Hematopoietic multipotent progenitor cell treated with erythropoietin and hydrocortisone succinate and interleukin-3 and kit ligand, for 6 days (in vitro differentiated cells): ENCODE measurements around the gene CCDC170.
"Not testable (repeated sequence)": the region's sequence is repeated elsewhere in the genome, so short reads cannot be mapped to it uniquely, and the experiment has no call there.

Source experiments
- DNase-seq: peaks from one replicate; pipeline ENCODE4 v3.0.0-alpha.2; 2015

Gene CCDC170

DNA sequence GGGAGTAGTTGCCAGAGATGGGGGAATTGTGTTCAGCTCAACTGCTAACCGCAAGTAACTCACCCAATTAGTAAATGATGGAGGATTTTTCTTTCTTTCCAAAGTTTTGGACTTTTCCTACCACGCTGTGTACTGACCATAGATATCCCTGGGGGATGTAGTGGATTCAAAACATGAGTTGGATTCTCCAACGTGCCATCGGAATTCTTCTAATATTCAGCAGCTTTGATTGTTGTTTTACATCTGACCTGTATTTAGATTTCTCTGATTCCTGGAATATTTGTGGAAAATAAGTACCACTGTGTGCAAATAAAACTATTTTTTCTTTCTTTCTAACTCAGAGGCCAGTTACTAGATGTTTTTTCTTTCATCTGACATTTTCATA is 1.1 kb downstream of the CCDC170 start:
- no peak for DNase-seq

DNA sequence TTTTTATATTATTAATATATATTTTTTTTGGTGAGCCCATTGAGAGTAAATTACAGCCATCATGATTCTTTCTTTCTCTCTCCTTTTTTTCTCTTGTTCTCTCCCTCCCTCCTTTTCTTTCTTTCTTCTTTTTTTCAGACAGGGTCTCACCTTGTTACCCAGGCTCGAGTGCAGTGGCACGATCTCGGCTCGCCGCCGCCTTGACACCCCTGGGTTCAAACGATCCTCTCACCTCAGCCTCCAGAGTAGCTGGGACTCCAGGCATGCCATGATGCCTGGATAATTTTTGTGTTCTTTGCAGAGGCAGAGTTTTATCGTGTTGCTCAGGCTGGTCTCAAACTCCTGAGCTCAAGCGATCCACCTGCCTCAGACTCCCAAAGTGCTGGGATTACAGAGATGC is 1.6 kb downstream of the CCDC170 start:
- DNase-seq = no peak

DNA sequence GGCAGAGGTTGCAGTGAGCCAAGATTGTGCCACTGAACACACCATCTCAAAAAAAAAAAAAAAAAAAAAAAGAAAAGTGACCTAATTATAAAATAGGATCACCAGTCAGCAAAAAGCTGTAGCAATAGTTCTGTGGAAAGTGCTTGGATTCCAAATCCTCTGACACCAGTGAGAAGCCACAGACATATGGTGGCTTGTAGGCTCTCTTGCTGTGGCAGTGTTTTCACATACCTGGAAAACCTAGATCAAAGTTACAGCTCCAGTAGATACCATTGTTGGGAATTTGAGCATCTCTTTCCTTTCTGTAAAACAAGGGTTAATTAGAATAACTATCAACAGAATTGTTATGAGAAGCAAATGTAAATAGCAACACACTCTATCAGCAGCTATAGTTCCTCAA is 4.1 kb downstream of the CCDC170 start:
- DNase-seq = peak; percentile 28

DNA sequence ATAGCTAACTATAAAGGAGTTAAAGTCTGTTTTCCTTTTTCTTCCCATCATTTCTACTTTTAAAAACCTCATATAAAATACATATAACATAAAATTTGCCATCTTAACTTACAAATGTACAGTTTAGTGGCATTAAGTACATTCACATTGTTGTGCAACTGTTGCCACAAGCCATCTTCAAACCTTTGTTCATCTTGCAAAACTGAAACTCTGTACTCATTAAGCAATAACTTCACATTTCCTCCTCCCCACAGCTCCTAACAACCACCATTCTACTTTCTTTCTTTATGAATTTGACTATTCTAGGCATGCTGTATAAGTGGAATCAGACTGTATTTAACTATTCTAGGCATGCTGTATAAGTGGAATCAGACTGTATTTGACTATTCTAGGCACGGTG is 4.5 kb downstream of the CCDC170 start:
- DNase-seq = peak; percentile 69

DNA sequence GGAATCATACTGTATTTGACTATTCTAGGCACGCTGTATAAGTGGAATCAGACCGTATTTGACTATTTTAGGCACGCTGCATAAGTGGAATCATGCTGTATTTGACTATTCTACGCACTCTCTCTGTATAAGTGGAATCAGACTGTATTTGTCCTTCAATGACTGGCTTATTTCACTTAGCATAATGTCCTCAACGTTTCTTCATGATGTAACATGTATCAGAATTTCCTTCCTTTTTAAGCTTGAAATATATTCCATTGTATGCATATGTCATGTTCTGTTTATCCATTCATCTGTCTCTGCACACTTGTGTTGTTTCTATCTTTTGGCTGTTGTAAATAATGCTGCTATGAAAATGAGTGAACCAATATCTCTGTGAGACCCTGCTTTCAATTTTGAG is 5.7 kb downstream of the CCDC170 start:
- no peak for DNase-seq

DNA sequence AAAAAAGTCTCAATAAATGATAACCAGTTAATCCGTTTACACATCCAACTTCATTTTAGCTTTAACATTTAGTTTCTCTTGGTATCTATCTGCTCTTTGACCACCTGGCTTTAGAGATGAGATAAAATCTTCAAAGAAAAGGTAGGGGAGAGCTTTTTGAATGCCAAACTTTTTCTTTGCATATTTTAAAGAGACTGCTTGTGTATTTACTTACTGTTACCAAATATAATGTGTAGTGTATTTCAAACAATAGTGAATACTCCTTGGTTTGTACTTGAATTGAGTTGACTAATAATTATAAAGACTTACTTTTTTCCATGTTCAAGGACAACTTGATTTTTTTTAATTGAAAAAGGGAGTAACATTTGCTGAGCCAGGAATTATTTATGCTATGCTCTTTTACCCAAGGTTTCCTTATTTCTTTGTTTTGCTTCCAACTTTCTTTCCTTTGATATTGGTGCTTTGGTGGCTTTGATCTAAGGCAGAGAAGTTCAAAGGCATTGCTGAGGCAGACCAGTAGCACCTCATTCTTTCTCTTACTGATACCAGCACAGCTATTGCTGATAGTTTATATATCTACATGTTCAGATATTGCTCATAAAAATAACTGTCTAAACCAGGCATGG is 7.8 kb downstream of the CCDC170 start:
- no peak for DNase-seq

DNA sequence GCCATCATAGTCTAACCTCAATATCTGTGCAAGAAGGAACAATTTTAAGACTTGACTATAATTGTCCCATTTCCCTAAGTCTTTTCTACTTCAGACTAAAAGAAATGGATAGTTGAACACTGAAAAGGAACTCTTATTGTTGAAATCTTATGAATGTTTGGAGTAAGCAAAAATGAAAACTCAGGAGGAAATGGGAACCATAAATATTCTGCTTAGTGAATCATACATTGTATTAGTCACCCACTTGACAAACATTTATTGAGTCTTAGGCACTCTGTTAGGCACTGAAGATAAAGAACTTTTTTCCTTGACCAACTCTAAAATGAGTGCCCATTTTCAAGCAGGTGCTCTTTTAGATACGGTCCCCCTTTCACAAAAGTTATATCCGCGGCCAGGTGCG is 8.7 kb downstream of the CCDC170 start:
- DNase-seq = no peak

DNA sequence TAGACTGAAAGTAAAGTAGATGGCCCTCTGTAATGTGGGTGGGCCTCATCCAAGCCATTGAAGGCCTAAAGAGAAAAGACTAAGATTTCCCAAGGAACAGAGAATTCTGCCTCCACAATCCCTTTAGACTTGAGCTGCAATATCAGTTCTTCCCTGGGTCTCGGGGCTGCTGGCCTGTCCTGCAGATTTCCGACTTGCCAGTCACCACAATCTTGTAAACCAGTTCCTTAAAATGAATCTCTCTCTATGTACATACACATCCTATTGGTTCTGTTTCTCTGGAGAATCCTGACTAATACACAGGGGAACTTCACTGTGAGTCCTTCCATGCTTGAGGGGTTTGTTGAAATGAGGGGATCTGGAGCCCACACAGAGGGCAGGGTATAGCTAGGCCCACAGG is 12.9 kb downstream of the CCDC170 start:
- DNase-seq = no peak

DNA sequence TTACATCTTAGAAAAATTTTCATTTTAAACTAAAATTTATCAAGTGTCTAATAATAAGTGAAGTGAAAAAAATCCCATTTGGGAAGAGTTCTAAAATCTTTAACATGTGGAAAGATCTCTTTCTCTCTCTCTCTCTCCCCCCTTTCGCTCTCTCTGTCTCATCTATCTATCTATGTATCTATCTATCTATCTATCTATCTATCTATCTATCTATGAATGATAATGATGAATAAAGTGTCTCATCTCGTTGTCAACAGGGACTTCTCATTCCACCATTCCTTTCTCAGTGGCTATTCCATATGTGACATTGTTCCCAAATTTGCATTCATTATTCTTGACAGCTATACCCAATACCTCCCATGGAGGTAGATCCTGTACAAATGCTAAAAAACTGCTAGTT is 15.2 kb downstream of the CCDC170 start:
- DNase-seq = no peak

DNA sequence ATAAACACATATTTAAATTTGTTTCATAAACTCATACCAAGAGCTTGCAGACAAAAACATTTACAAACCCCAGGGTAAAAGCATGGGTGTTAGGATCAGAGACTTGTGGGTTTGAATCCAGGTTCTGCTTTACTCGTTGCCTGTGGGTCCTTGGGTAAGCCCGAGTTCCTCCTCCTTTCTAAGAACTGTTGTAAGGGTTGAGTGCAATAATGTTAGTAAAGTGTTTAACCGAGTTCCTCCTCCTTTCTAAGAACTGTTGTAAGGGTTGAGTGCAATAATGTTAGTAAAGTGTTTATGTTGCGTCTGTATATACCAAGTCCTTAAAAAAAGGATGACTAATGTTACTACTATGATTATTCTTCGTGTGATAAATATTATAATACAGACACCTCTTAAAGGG is 18.7 kb downstream of the CCDC170 start:
- DNase-seq = peak; percentile 69

DNA sequence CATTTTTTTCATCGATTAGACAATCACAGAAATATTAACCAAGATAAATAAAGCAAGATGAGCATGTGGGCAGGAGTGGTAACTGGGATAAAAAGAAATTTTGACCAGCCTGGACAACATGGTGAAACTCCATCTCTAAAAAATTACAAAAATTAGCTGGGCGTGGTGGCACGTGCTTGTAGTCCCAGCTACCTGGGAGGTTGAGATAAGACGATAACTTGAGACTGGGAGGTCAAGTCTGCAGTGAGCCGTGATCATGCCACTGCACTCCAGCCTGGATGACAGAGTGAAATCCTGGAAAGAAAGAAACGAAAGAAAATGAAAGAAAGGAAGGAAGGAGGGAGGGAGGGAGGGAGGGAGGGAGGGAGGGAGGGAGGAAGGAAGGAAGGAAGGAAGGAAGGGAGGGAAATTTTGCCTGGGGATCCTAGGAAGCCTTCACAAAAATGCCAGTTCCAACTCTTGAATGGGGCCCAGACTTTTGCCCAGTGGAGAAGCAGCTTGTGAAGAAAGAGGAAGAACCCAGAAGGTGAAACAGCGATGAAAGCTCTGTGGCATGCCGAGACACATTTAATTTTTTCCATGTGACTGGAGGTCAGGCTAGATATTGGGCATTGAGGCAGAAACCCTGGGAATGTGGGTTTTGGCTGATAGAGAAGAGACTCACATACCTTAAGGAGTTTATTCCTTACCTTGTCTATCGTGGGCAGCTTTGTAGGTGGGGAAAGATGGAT is 20.3 kb downstream of the CCDC170 start:
- DNase-seq = peak; percentile 25

DNA sequence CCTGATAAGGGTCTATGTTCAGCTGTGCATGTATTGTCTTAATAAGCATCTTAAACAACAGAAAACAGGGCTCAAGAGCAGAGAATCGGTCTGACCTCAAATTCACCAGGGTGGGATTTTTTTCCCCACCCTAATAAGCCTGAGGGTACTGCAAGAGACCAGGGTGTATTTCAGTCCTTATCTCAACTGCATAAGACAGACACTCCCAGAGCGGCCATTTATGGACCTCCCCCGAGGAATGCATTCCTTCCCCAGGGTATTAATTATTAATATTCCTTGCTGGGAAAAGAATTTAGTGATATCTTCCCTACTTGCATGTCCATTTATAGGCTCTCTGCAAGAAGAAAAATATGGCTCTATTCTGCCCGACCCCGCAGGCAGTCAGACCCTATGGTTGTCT is 25.2 kb downstream of the CCDC170 start:
- not testable (repeated sequence) for DNase-seq

DNA sequence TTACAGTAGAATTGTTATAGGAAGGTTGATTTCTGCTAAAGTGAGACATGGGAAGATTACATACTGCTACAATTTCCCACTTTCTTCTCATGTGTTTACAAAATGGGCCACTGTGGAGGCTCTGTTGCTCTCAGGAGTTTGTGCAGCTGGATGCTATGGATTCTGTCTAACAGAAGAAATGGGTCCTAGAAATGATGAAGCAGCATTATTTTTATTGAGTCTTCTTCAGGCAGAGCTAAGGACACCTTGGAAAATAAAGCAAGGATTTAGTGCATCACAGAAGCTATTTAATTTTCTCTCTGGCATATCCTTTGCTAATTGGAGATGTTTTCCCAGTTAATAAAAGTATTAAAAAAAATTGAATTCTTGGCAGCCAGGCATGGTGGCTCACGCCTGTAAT is 29.2 kb downstream of the CCDC170 start:
- no peak for DNase-seq

DNA sequence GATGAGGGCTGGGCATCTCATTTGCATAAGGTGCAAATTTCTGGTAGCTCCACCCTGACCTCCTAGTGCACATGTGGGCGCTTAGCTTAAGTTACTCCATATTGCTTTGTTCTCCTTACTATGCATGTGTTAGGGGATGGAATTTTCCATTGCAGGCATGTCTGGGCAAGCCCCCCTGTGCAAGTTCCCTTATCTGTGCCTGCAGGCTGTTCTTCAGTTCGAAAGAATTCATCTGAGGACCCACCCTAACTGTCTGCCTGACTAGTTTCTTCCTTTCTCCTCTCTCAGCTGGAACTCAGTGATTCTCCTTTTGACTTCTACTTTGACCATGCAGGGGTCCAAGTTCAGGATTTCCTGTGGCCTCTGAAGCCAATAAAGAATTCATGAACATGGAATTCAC is 30.2 kb downstream of the CCDC170 start:
- peak; percentile 36 for DNase-seq

DNA sequence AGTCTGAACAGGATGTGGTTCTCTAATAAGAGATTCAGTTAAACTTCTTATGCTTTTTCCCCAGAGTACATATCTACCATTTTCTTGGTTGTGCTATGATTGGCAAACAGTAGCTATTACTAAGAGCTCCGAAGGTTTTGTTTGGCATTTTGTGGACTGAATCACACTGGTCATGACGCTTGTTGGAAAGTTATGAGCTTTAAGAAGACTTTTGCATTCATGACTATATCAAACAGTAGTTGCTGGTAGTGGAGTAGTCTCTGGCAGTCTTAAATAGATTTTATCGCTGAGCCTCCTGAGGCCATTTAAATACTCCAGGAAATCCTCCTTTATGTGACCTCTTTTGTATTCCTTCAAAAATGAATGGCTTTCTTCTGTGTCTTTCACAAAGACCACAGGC is 40.8 kb downstream of the CCDC170 start:
- no peak for DNase-seq

DNA sequence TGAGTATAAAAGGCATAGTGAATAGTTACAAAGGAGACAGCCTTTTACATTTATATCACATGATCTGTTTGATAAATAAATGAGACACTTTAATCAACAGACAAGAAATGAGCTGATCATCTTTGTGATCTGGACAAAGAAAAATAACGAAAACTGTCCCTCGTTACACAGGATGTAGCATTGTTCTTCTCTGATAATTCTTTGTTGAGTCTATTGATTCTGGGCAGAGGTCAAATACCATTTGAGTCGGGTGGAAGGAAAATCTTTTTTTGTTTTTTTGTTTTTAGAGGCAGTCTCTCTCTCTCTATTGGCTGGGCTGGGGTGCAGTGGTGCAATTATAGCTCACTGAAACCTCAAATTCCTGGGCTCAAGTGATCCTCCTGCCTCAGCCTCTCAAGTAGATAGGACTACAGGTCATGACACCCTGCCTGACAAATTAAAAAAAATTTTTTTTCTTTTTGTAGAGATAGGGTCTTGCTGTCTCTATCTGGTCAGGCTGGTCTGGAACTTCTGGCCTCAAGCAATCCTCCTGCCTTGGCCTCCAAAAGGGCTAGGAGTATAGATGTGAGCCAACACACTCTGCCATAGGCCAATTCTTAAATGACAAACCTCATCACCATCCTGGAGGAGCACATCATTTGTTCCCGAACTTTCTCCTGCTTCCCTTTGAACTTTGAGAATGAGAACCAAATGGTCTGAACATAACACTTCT is 41.8 kb downstream of the CCDC170 start:
- no peak for DNase-seq

DNA sequence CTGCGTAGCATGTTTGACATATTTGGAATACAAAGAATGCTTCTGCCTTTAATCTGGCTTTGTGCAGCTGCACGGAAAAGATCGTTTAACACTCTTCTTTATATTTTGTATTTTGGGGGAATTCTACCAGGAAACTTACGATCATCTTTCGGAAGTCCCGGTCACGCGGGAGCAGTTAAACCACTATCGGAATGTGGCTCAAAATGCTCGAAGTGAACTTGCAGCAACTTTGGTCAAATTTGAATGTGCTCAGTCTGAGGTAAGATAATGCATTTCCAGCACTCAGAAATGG is 42.3 kb downstream of the CCDC170 start:
- DNase-seq = no peak

DNA sequence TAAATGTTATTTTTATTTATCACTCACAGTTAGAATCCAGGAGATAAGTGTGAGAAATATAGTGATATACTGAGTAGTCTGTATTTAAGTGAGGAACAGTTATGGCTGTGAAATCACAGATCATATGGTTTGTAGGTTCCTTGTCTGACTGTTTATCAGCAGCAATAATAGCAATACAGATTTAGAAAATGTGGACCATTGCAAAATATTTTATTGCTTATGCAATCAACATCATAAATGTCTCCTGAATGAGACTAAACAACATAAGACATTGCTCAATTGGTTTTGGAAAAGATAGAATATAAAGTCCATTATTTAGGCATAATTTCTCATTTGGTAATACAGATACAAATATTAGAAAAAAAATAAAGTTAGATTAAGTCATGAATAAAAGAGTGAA is 43.7 kb downstream of the CCDC170 start:
- no peak for DNase-seq

DNA sequence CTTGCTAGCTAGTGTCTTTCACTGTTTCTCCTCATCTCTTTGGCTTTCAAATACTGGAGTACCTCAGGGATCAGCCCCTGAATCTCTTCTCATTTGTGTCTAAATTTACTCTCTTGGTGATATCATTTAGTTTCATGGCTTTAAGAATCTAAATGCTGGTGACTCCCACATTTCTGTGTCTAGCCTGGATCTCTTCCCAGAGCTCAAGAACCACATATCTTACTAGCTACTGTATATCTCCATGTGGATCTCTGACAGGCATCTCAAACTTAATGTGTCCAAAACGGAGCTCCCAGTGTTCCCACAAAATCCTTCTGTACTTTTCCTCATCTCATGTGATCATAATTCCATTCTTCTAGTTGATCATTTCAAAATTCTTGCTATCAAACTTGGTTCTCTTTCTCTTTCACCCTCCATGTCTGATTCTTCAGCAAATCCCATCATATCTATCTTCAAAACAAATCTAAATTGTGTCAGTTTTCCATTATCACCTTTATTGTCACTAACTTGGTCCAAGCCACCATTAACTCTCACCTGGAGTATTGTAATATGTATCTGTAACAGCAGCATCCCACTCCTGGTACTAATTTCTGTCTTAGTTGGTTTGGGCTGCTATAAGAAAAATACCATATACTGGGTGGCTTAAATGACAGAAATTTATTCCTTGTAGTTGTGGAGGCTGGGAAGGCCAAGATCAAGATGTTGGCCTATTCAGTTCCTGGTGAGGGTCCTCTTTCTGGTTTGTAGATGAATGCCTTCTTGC is 45.9 kb downstream of the CCDC170 start:
- no peak for DNase-seq

DNA sequence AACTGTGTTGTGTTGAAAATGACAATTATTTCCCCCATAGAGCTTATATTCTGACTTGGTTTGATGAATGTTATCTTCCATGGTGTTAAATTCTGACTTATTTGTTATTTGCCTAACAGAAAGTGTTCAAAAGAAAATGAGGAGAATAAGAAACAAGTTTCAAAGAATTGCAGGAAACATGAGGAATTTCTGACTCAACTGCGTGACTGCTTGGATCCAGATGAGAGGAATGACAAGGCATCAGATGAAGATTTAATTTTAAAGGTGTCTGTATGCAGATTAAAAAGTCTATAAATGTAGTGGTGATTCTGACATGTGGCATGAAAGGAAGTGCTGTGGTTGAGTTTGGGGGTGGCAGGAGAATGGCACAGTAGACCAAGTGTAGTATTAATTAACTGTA is 50.6 kb downstream of the CCDC170 start:
- DNase-seq = no peak

DNA sequence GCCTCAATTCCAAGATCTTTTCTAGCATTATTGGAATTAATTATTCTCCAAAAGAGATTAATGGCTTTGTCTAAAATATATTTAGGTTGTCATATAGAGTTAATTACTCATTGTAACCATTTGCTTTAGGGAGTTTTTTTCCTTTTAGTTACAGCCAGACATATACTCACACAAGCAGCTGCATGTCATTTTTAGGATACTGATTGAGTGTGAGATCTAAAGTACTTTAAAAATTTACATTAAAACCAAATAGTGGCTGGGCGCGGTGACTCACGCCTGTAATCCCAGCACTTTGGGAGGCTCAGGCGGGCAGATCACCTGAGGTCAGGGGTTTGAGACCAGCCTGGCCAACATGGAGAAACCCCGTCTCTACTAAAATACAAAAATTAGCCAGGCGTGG is 51.1 kb downstream of the CCDC170 start:
- DNase-seq = not testable (repeated sequence)

DNA sequence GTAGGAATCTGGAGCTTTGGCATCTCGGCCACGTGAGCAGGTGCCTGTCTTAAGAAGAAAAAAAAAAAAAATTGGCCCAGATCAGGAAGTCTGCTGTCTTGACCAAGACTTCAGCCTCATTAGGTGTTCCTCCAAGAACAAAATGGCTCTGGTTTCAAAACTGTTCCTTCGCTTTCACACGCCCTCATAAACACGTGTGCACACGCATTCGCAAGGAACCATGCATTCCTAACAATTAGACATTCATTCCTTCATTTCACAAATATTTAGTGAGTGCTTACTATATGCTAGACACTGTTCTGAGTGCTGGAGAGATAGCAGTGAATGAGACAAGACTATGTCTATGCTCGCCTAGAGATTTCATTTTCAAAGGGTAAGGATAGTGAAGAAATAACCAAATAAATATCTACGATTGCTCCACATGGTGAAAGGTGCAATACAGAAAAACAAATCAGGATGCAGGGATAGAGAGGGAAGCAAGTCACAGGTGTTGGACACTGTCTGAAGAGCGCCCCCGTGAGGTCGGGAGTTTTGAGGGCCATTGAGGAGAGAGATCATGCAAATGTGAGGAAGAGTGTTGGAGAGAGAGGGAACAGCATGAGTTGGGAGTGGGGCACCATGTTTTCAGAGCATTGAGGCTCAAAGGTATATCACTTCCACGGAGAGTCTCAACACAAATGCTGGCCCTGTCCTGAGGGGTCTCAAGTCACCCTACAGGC is 53.3 kb downstream of the CCDC170 start:
- DNase-seq = no peak

DNA sequence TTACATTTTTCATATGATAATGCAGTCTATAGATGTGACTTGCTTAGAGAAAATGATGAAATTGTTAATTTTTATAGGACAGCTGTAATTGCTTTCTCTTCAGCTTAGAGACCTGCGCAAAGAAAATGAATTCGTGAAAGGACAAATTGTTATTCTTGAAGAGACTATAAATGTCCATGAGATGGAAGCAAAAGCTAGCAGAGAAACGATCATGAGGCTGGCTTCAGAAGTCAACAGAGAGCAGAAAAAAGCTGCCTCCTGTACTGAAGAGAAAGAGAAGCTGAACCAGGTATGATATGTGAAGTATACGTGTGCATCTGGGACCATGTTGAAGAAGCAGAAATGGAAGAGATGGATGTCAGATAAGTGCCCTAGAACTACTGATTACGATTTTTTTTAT is 54.4 kb downstream of the CCDC170 start:
- DNase-seq = no peak
